Stimulated activated CD4-positive, alpha-beta T cell treated with anti-CD3 and anti-CD28 coated beads, Interleukin-15, amount 100 ng/mL, for 48 hours (primary cell): Measurements from ENCODE around the gene TMEM202.
"Not testable (repeated sequence)": the region's sequence is repeated elsewhere in the genome, so short reads cannot be mapped to it uniquely, and the experiment has no call there.

ENCODE experiments used
- DNase-seq, 2 donors: peaks; one replicate each; pipeline ENCODE4 v3.0.0-alpha.2; 2020; ENCODE audit warnings: low read depth in 2 of 2

TMEM202 gene, protein sequence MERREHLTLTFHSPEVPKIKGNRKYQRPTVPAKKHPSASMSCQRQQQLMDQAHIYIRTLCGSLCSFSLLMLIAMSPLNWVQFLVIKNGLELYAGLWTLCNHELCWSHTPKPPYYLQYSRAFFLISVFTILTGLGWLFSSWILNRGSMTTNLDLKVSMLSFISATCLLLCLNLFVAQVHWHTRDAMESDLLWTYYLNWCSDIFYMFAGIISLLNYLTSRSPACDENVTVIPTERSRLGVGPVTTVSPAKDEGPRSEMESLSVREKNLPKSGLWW

GRCh38 chr15:72397796-72398588 lies at the start of gene TMEM202:
Gene TMEM202 (plus strand): TSS chr15:72398305. CDS start chr15:72398327, 22 bp downstream.
- no peak for DNase-seq

DNA sequence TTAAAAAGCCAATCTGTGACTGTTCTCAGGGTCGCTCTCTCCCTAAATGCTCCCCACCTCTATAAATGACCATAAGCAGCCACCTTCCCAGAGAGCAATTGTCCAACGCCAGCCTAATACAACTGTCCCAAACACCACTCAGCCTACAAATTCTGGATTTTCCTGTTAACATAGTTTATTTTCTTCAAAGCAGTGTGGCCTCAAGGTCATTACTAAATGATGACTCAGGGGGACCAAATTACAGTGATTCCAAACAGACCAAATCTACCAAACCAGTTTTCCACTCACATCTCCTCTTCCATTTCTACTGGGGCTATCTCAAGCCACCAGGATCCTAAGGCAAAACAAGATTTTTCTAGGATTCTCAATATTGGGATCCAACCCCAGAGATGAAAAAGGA lies 44.8 kb upstream of the TMEM202 start:
- DNase-seq: no peak

DNA sequence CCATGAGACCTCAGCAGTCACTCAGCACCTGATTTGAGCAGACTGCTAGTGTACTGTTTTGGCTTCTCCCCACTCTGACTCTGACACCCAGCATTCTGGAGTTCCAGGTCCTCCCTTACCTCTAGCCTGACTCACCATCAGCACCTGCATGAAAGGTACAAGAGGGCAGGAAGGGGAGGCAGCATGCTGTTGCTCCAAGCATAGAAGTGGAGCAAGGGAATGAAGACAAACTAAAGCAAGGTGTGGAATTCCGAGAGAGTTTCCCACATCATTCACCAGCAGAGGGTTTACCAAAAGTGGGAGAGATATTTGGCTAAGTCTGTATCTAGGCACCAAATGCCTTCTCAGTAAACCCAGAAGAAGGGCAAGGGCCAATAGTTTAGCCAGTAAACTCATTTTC lies 43.6 kb upstream of the TMEM202 start:
- no peak for DNase-seq

GRCh38 chr15:72358121-72358520 lies 40.0 kb upstream of the TMEM202 start:
- DNase-seq: no peak

DNA sequence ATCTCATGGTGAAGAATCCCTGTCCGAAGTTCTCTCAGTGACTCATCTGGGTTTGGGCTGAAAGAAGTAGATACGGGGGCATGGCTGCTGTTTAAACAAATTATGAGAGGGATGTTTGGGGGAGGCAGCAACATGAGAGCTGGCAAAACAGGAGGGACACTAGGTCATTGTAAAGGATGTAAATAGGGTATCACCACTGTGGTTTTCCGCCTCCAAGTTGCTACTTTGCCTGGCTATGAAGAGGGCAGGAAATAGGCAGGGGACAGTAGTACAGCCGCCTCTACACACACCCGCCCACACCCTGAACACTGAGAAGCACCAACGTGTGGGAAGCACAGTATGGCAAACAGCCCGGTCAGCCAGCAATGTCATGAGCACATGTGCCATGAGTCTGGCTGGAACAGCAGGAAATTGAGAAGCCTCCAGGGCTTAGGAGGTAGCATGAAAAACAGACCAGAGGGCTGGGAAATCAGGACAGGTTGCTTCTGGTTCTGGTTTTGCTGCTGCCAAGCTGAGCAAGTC lies 39.4 kb upstream of the TMEM202 start:
- no peak for DNase-seq

DNA sequence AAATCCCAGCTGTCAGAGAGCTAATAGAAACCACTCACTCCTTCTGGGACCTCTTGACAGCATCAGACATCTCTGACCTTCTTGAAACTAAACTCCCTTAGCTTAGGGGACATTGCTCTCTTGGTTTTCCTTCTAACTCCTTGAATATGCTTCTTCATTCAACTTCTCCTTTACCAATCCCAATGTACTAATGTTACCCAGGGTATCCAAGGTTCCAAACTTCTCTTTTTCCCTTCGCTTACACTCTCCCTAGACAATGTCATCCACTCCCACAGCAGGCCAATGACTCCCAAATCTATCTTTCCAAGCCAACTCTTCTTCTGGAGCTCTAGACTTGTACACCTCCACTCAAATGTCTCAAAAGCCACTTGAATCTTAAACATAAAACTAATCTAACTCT lies 36.9 kb upstream of the TMEM202 start:
- DNase-seq: no peak

- no peak for DNase-seq
These were observed 32.3 kb upstream of the TMEM202 start for GRCh38 chr15:72365844-72366243.

DNA sequence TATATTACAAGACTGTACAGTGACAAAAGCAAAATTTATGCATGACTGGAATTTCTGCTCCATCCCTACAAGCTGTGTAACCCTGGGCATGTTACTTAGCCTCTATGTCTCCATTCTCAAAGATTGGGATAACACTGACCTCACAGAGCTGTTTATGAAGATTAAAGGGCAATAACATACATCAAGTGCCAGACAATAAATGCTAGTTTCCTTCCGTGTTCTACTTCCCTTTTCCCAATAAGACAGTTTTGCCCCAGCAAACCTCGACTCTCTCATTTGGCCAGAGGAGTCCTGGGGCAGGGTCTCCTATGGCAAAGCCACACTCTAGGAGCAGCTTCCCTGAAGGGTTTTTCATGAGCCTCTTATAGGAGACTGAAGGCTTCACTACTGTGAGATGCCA lies 29.8 kb upstream of the TMEM202 start:
- DNase-seq: no peak

DNA sequence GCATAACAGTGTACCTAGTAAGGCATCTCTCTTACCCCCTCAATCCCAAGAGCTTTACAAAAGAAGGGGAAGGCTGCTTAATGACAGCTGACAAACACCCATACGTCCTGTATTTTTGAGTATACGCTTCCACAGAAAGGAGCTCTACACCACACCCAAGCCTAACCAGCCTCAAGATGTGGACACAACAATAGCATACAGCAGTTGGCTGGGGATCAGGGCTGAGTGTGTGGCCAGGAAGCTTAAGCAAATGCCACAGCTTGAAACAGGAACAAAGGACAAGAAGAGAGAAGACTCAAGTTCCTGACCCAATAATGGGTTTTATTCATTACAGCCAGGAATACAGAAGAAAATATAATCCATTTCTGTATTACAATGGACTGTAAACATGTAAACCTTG lies 29.2 kb upstream of the TMEM202 start:
- no peak for DNase-seq

DNA sequence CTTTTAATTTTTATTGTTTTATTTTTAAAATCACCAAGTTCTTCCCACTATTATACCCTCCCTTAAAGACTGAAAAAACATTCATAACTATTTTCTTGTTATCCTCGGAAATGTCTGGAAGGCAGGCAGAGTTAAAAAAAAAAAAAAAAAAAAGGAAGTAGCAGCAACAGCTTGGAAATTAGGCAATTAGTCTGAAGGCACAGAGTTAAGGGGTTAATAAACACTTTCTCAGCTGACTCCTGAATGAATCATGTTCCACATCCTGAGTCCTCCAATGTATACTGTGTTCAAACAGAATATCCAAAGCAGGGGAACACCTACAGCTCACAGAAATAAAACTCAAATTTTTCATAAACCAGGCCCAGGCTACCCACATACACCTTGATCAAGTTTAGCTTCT lies 28.1 kb upstream of the TMEM202 start:
- DNase-seq: no peak

- DNase-seq: no peak
These were observed 25.7 kb upstream of the TMEM202 start for GRCh38 chr15:72372361-72372760.

DNA sequence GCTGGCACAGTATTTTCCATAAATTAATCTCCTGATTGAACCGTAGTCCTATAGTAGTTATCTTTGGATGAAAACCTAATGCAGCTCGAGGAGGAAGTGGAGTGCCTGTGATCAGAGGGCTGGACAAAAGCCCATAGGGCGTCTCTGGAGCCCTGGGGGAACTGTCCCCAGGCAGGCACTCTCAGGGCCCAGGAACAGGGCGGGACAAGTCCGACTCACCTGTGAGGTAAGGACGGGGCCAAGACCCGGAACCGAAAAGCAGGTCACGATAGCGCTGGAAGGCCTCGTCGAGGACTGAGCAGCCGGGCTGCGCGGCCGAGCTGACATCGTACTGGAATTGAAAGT lies 22.6 kb upstream of the TMEM202 start:
- DNase-seq: peak in 1 of 2 donors; percentile 19

- DNase-seq: peak; percentile 96 to 98
These were observed 22.1 kb upstream of the TMEM202 start, which contains the start of gene HEXA for GRCh38 chr15:72375846-72376581. Gene HEXA (minus strand): TSS chr15:72376014. CDS start chr15:72375972, 42 bp downstream.

- DNase-seq: no peak
These were observed 20.8 kb upstream of the TMEM202 start for GRCh38 chr15:72377331-72377730.

GRCh38 chr15:72379106-72379505 lies 19.0 kb upstream of the TMEM202 start:
- DNase-seq: not testable (repeated sequence)

- DNase-seq: no peak
These were observed 18.2 kb upstream of the TMEM202 start for GRCh38 chr15:72379856-72380430.

GRCh38 chr15:72380743-72381142 lies 17.4 kb upstream of the TMEM202 start:
- no peak for DNase-seq

- DNase-seq: no peak
These were observed 16.0 kb upstream of the TMEM202 start for GRCh38 chr15:72382146-72382545.

DNA sequence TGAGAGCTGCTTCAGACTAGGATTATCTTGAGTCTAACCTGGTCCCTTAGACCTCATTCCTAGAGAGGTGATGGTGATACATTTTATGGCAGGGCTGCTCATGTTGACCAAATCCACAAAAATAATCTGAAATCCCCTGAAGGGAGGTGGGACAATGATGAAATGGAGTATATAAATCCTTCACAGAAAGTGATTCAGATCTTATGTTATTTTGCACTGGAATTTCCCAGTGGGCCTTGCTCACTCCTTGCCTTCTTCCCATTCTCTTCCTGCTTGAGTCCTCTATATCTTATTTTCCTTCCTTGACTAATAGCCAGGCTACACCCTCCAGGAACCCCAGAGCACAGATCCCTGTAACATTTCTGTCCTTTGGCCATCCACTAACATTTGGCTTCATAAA lies 10.4 kb upstream of the TMEM202 start:
- no peak for DNase-seq

DNA sequence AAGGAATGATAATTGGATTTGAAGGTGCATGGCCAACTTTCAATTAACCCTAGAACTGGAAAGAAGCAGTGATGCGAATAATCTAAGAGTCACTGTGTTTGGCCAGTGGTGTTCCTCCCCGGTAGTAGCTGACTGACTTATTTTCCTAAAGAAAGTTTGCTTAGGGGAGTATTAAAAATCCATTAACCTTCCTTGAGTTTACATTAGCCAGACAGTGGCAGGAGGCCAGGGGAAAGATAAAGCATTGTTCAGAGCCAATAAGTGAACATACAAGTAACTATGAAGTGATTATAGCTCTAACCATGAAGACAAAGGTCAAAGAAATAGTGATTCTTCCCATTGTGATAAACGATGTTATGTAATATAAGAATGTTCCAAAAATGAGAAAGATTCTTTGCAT lies 8.9 kb upstream of the TMEM202 start:
- no peak for DNase-seq

DNA sequence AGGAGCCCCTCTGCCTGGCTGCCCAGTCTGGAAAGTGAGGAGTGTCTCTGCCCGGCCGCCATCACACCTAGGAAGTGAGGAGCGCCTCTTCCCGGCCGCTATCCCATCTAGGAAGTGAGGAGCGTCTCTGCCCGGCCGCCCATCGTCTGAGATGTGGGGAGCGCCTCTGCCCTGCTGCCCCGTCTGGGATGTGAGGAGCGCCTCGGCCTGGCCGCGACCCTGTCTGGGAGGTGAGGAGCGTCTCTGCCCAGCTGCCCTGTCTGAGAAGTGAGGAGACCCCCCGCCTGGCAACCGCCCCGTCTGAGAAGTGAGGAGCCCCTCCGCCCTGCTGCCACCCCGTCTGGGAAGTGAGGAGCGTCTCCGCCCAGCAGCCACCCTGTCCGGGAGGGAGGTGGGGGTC lies 1.8 kb upstream of the TMEM202 start:
- not testable (repeated sequence) for DNase-seq

DNA sequence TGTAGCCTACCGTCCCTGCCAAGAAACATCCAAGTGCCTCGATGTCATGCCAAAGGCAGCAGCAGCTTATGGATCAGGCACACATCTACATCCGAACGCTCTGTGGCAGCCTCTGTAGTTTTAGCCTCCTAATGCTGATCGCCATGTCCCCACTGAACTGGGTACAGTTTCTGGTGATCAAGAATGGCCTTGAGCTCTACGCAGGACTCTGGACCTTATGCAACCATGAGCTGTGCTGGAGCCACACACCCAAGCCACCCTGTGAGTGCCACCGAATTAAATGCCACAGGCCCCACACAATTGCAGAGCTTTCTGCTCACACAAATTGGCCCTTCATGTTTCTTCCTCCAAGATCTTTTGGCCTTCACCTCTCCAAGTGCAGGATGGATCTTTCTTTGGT lies 543 bp downstream of the TMEM202 start:
- DNase-seq: no peak
